ENCODE measurements around the gene C2CD2.

GRCh38 chr21:41880153-41880552 lies 73.7 kb downstream of the C2CD2 start:
- TF ChIP-seq POLR2A (IDR thresholded peaks at IDR 0.05) (no peak), CTCF (IDR thresholded peaks at IDR 0.05) (no peak), POLR2AphosphoS5 (IDR thresholded peaks at IDR 0.05) (no peak), EP300 (IDR thresholded peaks at IDR 0.05) (no peak)
